K562 (cell line): ENCODE measurements around the gene ZFP92. TPM values are rescaled to one million over a fixed set of nuclear protein-coding genes. Genes with fewer than 3 reads are reported as not detected.
A peak's percentile ranks its signal among the peaks of the same experiment; 100 is the strongest.
"Not testable (repeated sequence)": the region's sequence is repeated elsewhere in the genome, so short reads cannot be mapped to it uniquely, and the experiment has no call there.

ENCODE experiments used
- ATAC-seq: fragments of 200-7000 bp; cut with Tn5 transposase; 3 replicates; pipeline ENCODE4 v1.9.1; 2020; ENCODE audit warnings: moderate library complexity
- BruUV-seq: library from RNA; stranded (reverse); fragments of 400-500 nt; replicated peaks from 2 replicates; lab custom pipeline; 2021; lab: Mats Ljungman, UMichigan
- CTCF ChIA-PET: fragments of 300-600 bp; formaldehyde crosslinking; extraction: SDS; loops from one replicate; lab custom pipeline; 2021; ENCODE audit warnings: low intra/inter-chr PET ratio; lab: Yijun Ruan, JAX
- POLR2A ChIA-PET: fragments of 300-600, 350-650 bp; sonication (Branson Sonifier 250); formaldehyde crosslinking; extraction: SDS; loops from one replicate; lab custom pipeline; 2021; ENCODE audit warnings: antibody characterized with exemption, inconsistent platforms; lab: Yijun Ruan, JAX
- DNase-seq, 4 experiments: peaks; one replicate each; pipeline versions ENCODE4 v3.0.0 to v3.0.0-alpha.2; 2011 to 2018; ENCODE audit warnings: low spot score in 3 of 4, mixed read lengths in 3 of 4; ENCODE audit errors: extremely low read depth in 1 of 4
- FAIRE-seq: peaks from 2 replicates; lab custom pipeline; 2011; peaks lifted over from hg19 to GRCh38; lab: Jason Lieb, UNC
- H2AFZ ChIP-seq: 2 replicates; pipeline ENCODE4 v1.6.0; 2011; ENCODE audit warnings: low read depth, low read length, control low read depth, inconsistent platforms
- H3K27ac ChIP-seq: fragments of 200-600 bp; 3 replicates; pipeline ENCODE4 v1.8.0; 2011; ENCODE audit warnings: low read depth, mild to moderate bottlenecking, control low read depth, inconsistent platforms, low read length, moderate library complexity, mixed read lengths; ENCODE audit errors: extremely low read depth
- H3K27me3 ChIP-seq, 2 experiments: fragments of 300-600 bp in 1 of 2; 2 replicates in 1 of 2; 3 replicates in 1 of 2; pipeline versions ENCODE4 v1.6.0 to v1.8.0; 2011; ENCODE audit warnings: inconsistent platforms in 2 of 2, low read length in 2 of 2, mild to moderate bottlenecking in 1 of 2, mixed read lengths in 1 of 2, moderate library complexity in 1 of 2; ENCODE audit not compliant: control insufficient read depth in 2 of 2, insufficient read depth in 2 of 2
- H3K36me3 ChIP-seq: fragments of 300-600 bp; 3 replicates; pipeline ENCODE4 v1.8.0; 2011; ENCODE audit warnings: mild to moderate bottlenecking, low read length, inconsistent platforms; ENCODE audit not compliant: control insufficient read depth, insufficient read depth
- H3K4me1 ChIP-seq, 2 experiments: fragments of 200-600 bp in 1 of 2; replicated peaks in 1 of 2; 2 replicates in 1 of 2; 3 replicates in 1 of 2; pipeline versions ENCODE4 v1.5.1 to v1.8.0; 2011; ENCODE audit warnings: inconsistent platforms in 2 of 2, low read length in 2 of 2, mild to moderate bottlenecking in 1 of 2, mixed read lengths in 1 of 2, moderate library complexity in 1 of 2; ENCODE audit not compliant: control insufficient read depth in 2 of 2, insufficient read depth in 2 of 2
- H3K4me2 ChIP-seq: 2 replicates; pipeline ENCODE4 v1.6.1; 2011; ENCODE audit warnings: low read length, control low read depth, inconsistent platforms, mixed read lengths; ENCODE audit not compliant: insufficient read depth
- H3K4me3 ChIP-seq: fragments of 200-600 bp; sonication (generic), shearing (Covaris generic); 2 replicates; pipeline ENCODE4 v1.5.1; 2016; ENCODE audit warnings: control low read depth, inconsistent platforms
- H3K79me2 ChIP-seq: fragments of 200-600 bp; 3 replicates; pipeline ENCODE4 v1.8.0; 2011; ENCODE audit warnings: low read length, inconsistent platforms; ENCODE audit not compliant: control insufficient read depth, insufficient read depth
- H3K9ac ChIP-seq, 2 experiments: 2 replicates each; pipeline versions ENCODE4 v1.6.0 to v1.6.1; 2011; ENCODE audit warnings: low read depth in 2 of 2, low read length in 2 of 2, control low read depth in 1 of 2, inconsistent platforms in 1 of 2, mild to moderate bottlenecking in 1 of 2, mixed read lengths in 1 of 2; ENCODE audit not compliant: insufficient read depth in 1 of 2
- H3K9me1 ChIP-seq: one replicate; pipeline ENCODE4 v1.6.0; 2011; ENCODE audit warnings: inconsistent platforms, mild to moderate bottlenecking, low read length, moderate library complexity; ENCODE audit not compliant: control insufficient read depth, insufficient read depth
- H3K9me3 ChIP-seq: replicated peaks from 2 replicates; pipeline ENCODE4 v1.5.1; 2011; ENCODE audit warnings: low read depth, low read length, inconsistent platforms; ENCODE audit not compliant: control insufficient read depth, insufficient read depth
- H4K20me1 ChIP-seq: replicated peaks from 2 replicates; pipeline ENCODE4 v1.6.1; 2011; ENCODE audit warnings: low read length, inconsistent platforms, mixed read lengths; ENCODE audit not compliant: control insufficient read depth, insufficient read depth
- L3MBTL2 ChIP-seq: fragments of 450-650 bp; IDR thresholded peaks from 2 replicates; pipeline ENCODE4 v1.6.1; 2016; ENCODE audit warnings: mild to moderate bottlenecking, moderate library complexity
- RAD51 ChIP-seq: fragments of 450-650 bp; IDR thresholded peaks from 2 replicates; pipeline ENCODE4 v1.7.1; 2016; ENCODE audit warnings: low read depth, mild to moderate bottlenecking, borderline replicate concordance
- TFE3 ChIP-seq: fragments of 450-650 bp; formaldehyde crosslinking; IDR thresholded peaks from 2 replicates; pipeline ENCODE4 v1.4.0; 2020; ENCODE audit warnings: mild to moderate bottlenecking, mixed read lengths
- TOE1 ChIP-seq, 2 experiments: fragments of 450-650 bp in 1 of 2; sonication (generic) in 1 of 2; formaldehyde crosslinking in 1 of 2; IDR thresholded peaks; 2 replicates each; pipeline versions ENCODE4 v1.7.1 to v1.8.0; 2016 to 2022; ENCODE audit warnings: borderline replicate concordance in 2 of 2, mild to moderate bottlenecking in 2 of 2, antibody characterized with exemption in 1 of 2, inconsistent platforms in 1 of 2, low read depth in 1 of 2, missing genetic modification reagents in 1 of 2, moderate library complexity in 1 of 2
- ZNF121 ChIP-seq: sonication (generic); formaldehyde crosslinking; conservative IDR thresholded peaks from 2 replicates; pipeline ENCODE4 v1.8.0; 2022; ENCODE audit warnings: missing genetic modification reagents
- ZNF551 ChIP-seq: fragments of 250-450 bp; sonication (Bioruptor Pico); IDR thresholded peaks from 2 replicates; pipeline ENCODE4 v1.5.0; 2021; ENCODE audit warnings: mild to moderate bottlenecking, moderate library complexity
- WGBS: fragments of 100-300 bp; shearing (Covaris generic); methylation state at CpG from one replicate; pipeline ENCODE4 v1.1.6; 2016; ENCODE audit warnings: low coverage, mixed read lengths; ENCODE audit not compliant: insufficient coverage; ENCODE audit errors: missing lambda C conversion rate; 5-methylcytosine and 5-hydroxymethylcytosine counted together
- in situ Hi-C: fragments of 300-500 bp; cut with MboI; formaldehyde crosslinking; loops from 4 replicates; pipeline ENCODE4 v1.15.0; 2018; ENCODE audit warnings: inconsistent platforms, mixed read lengths
- intact Hi-C: fragments of 100-400 bp; cut with micrococcal nuclease; formaldehyde crosslinking; loops from 2 replicates; pipeline ENCODE4 v1.14.2; 2022
- polyA plus RNA-seq, 8 experiments: library from polyadenylated mRNA; depleted of rRNA in 4 of 8; stranded (reverse) in 5 of 8; unstranded in 3 of 8; fragments of >200 nt; fragmentation: Nextera tagmentation in 2 of 8; fragmentation: Illumina TruSeq in 1 of 8; extraction: Ambion mirVana in 2 of 8; extraction: Trizol in 1 of 8; gene quantifications; 2 replicates each; pipeline versions ENCODE4 v1.2.1 to v1.2.3, GENCODE V29; 2011 to 2014; ENCODE audit warnings: inconsistent platforms in 1 of 8, missing spikeins in 1 of 8
- total RNA-seq, 7 experiments: library from RNA; depleted of rRNA in 6 of 7; stranded (reverse); fragments of >200 nt in 6 of 7; fragmentation: Illumina TruSeq in 2 of 7; extraction: Trizol in 2 of 7; gene quantifications; 2 replicates each; pipeline versions ENCODE4 v1.2.1 to v1.2.3, GENCODE V29; 2011 to 2021; ENCODE audit warnings: low replicate concordance in 1 of 7

ZFP92 gene
- total and polyA plus RNA-seq, 9 of the 15 experiments (the other 6 are each of a cell fraction or from before 2014, with no cell fraction given), result 0.32 to 3.3 (median 1.8) TPM

GRCh38 chrX:153384973-153385372 is 26.3 kb upstream of the ZFP92 start:
- FAIRE-seq, POLR2A ChIA-PET: not testable (repeated sequence)

DNA sequence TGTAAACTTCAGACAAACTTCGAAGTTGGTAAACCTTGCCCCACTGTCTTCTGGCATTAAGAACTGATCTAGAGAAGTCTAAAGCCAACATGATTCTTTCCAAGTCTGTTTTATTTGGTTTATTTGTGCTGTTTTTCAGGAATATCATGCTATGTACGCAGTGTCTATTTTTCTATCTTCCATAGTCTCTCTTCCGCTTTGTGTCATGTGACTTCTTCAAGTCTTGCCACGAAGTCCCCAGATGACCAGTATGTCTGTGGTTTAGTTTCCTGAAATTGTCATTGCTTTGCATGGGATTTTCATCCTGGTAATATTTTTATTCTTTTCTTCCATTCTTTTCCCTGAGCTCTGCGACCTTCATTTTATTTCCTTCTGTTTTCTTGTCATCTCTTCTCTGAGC is 25.2 kb upstream of the ZFP92 start:
- H3K4me3 ChIP-seq, result no peak overlapping the region
- H3K9me3 ChIP-seq, result peaks cover 6% of the 10 kb centered on the region; the same call in 1 of the 2 replicates
- H3K4me1 ChIP-seq, result peaks cover 8 to 14% of the 10 kb centered on the region in 2 experiments; a peak in 4 of 5 replicates
- POLR2A ChIA-PET, result interaction anchor here (1.4 kb wide), 1 partner anchor 21 kb away, joined by 4 read pairs; no protein-coding TSS in a partner anchor
- DNase-seq (no peak), ATAC-seq (no peak), FAIRE-seq (no peak)
- H3K79me2 ChIP-seq, result no peaks in the 10 kb centered on the region
- WGBS, result 30% methylated on average over 5 of the region's 5 CpGs
- H3K4me2 ChIP-seq, result no peak overlapping the region
- no TSS peak for BruUV-seq
- in situ Hi-C loops (no loop called here), intact Hi-C loops (no loop called here)
- CTCF ChIA-PET, result no interaction called here
- no peaks in the 10 kb centered on the region; a peak in 1 of 5 replicates for H3K27me3 ChIP-seq
- H3K27ac ChIP-seq, result no peak overlapping the region
- no peaks in the 10 kb centered on the region for H4K20me1 ChIP-seq
- no peak overlapping the region for H3K9ac ChIP-seq
- peak; percentile 66 for TF ChIP-seq RAD51
- TF ChIP-seq ZNF551 (CRISPR knock-in tag), result no peak
- peak; percentile 33; the same call in 1 of the 2 replicates for TF ChIP-seq L3MBTL2
- peak; percentile 55; the same call in 1 of the 2 replicates for TF ChIP-seq TOE1 (IDR thresholded peaks at IDR 0.05; ENCODE audit: borderline replicate concordance)
- TF ChIP-seq TOE1 (CRISPR knock-in tag; IDR thresholded peaks at IDR 0.05; ENCODE audit: borderline replicate concordance, low read depth), result no peak
- TF ChIP-seq TFE3 (CRISPR knock-in tag), result peak; percentile 88
- H3K36me3 ChIP-seq, result no peaks in the 10 kb centered on the region
- H3K9me1 ChIP-seq, result no peaks in the 10 kb centered on the region
- H2AFZ ChIP-seq, result 0 out of 2 replicates have a peak overlapping the region, but pooled peaks have one; percentile 32

More at GRCh38 chrX:153384973-153385372, 26.3 kb upstream of the ZFP92 start:
- H3K27me3 ChIP-seq, BruUV-seq, ATAC-seq, DNase-seq, H3K4me2 ChIP-seq, H4K20me1 ChIP-seq, H3K9ac ChIP-seq, H3K27ac ChIP-seq, H3K9me3 ChIP-seq, in situ Hi-C loops, H3K4me3 ChIP-seq, CTCF ChIA-PET, H3K36me3 ChIP-seq, H2AFZ ChIP-seq, H3K9me1 ChIP-seq, H3K79me2 ChIP-seq: not testable (repeated sequence)
- TF ChIP-seq ZNF121 (CRISPR knock-in tag), result peak; percentile 85
- intact Hi-C loops, result loop anchor here (5.0 kb wide), 1 partner anchor 48 kb away; no protein-coding TSS in a partner anchor
- WGBS, result 19% methylated on average over 2 of the region's 2 CpGs
- H3K4me1 ChIP-seq, result peaks cover 18 to 24% of the 10 kb centered on the region in 2 experiments
